Thyroid gland (tissue), 4 donors: Measurements from ENCODE around the gene RFX1. TPM values are rescaled to one million over a fixed set of nuclear protein-coding genes. Genes with fewer than 3 reads are reported as not detected.
"Not testable (repeated sequence)": the region's sequence is repeated elsewhere in the genome, so short reads cannot be mapped to it uniquely, and the experiment has no call there.

Experiments used
- DNase-seq, 2 donors: peaks; one replicate each; pipeline ENCODE4 v3.0.0-alpha.2; 2019
- H3K27ac ChIP-seq, 3 donors: fragments of 200-600 bp; sonication (generic); 1 replicate in 2 of 3; 2 replicates in 1 of 3; pipeline ENCODE4 v1.5.1; 2016 to 2019; ENCODE audit warnings: mild to moderate bottlenecking in 1 of 3, moderate library complexity in 1 of 3
- H3K27me3 ChIP-seq: fragments of 200-600 bp; sonication (generic); one replicate; pipeline ENCODE4 v1.5.1; 2019
- H3K36me3 ChIP-seq, 2 donors: fragments of 200-600 bp; sonication (generic); one replicate each; pipeline ENCODE4 v1.5.1; 2016 to 2019
- H3K4me1 ChIP-seq, 2 donors: fragments of 200-600 bp; sonication (generic); one replicate each; pipeline ENCODE4 v1.5.1; 2017 to 2019
- H3K4me3 ChIP-seq, 3 donors: fragments of 200-600 bp; sonication (generic); replicated peaks in 1 of 3; 1 replicate in 2 of 3; 2 replicates in 1 of 3; pipeline ENCODE4 v1.5.1; 2016; ENCODE audit warnings: mild to moderate bottlenecking in 1 of 3
- H3K9me3 ChIP-seq: fragments of 200-600 bp; sonication (generic); one replicate; pipeline ENCODE4 v1.5.1; 2017
- CTCF ChIP-seq, 6 experiments: fragments of 200-600 bp in 3 of 6; fragments of 450-650 bp in 3 of 6; sonication (generic) in 3 of 6; IDR thresholded peaks; one replicate each; pipeline ENCODE4 v1.5.1; 2016 to 2019; ENCODE audit warnings: antibody characterized with exemption in 6 of 6, mild to moderate bottlenecking in 2 of 6, inconsistent platforms in 1 of 6, moderate library complexity in 1 of 6
- POLR2A ChIP-seq, 2 donors: fragments of 450-650 bp; IDR thresholded peaks; one replicate each; pipeline ENCODE4 v1.6.1; 2017; ENCODE audit warnings: antibody characterized with exemption in 2 of 2, mild to moderate bottlenecking in 2 of 2, moderate library complexity in 1 of 2
- whole genome bisulfite sequencing, 2 donors: methylation state at CpG; one replicate each; pipeline ENCODE4 v1.1.5; 2017; 5-methylcytosine and 5-hydroxymethylcytosine counted together
- intact Hi-C: fragments of 100-400 bp; cut with DNase I; formaldehyde crosslinking; loops from one replicate; pipeline ENCODE4 v1.15.1; 2023
- total RNA-seq, 4 donors: library from RNA; depleted of rRNA; stranded (reverse); fragments of >200 nt; gene quantifications; one replicate each; pipeline ENCODE4 v1.2.3, GENCODE V29; 2016

RFX1 gene
- total RNA-seq, 4 donors from 2014 or later, result 4.8 to 9.1 (median 9.1) TPM

GRCh38 chr19:14048443-14049153, 42.5 kb upstream of the RFX1 start:
- intact Hi-C loops, result no loop called here
- DNase-seq, result peak; percentile 33 to 55
- no peak overlapping the region for H3K27ac ChIP-seq
- TF ChIP-seq POLR2A (IDR thresholded peaks at IDR 0.05) (no peak), CTCF (IDR thresholded peaks at IDR 0.05) (peak in 5 of 6 experiments; percentile 34 to 82 (median 51))
- no peak overlapping the region for H3K4me3 ChIP-seq
- H3K9me3 ChIP-seq, result no peaks in the 10 kb centered on the region
- H3K27me3 ChIP-seq, result no peaks in the 10 kb centered on the region
- 83 to 89% methylated on average over 8 of the region's 8 CpGs for WGBS, 2 donors
- peaks cover 5 to 11% of the 10 kb centered on the region in 2 donors for H3K4me1 ChIP-seq
- no peaks in the 10 kb centered on the region for H3K36me3 ChIP-seq

GRCh38 chr19:14047866-14048265, 41.7 kb upstream of the RFX1 start:
- intact Hi-C loops, H3K36me3 ChIP-seq, H3K4me3 ChIP-seq, DNase-seq, H3K27me3 ChIP-seq, H3K27ac ChIP-seq, H3K9me3 ChIP-seq: not testable (repeated sequence)
- peaks cover 5 to 15% of the 10 kb centered on the region in 2 donors for H3K4me1 ChIP-seq
- WGBS, 2 donors, result 97 to 98% methylated on average over 10 of the region's 10 CpGs

- H3K27ac ChIP-seq, H3K27me3 ChIP-seq, H3K4me3 ChIP-seq, intact Hi-C loops, DNase-seq, H3K36me3 ChIP-seq, H3K9me3 ChIP-seq: not testable (repeated sequence)
- H3K4me1 ChIP-seq, result peaks cover 5 to 18% of the 10 kb centered on the region in 2 donors
- TF ChIP-seq CTCF (IDR thresholded peaks at IDR 0.05), result peak in 5 of 6 experiments; percentile 9 to 56 (median 38)
- 62 to 72% methylated on average over 19 of the region's 19 CpGs for WGBS, 2 donors
Measured at GRCh38 chr19:14042659-14043608, 36.8 kb upstream of the RFX1 start.

- no peak for TF ChIP-seq CTCF (IDR thresholded peaks at IDR 0.05)
- TF ChIP-seq POLR2A (IDR thresholded peaks at IDR 0.05), result no peak
- no peaks in the 10 kb centered on the region for H3K27me3 ChIP-seq
- WGBS, 2 donors, result 95 to 98% methylated on average over 7 of the region's 7 CpGs
- H3K27ac ChIP-seq, result no peak overlapping the region
- no peak overlapping the region for H3K4me3 ChIP-seq
- no peaks in the 10 kb centered on the region for H3K36me3 ChIP-seq
- peaks cover 0 to 7% of the 10 kb centered on the region in 2 donors for H3K4me1 ChIP-seq
- no peaks in the 10 kb centered on the region for H3K9me3 ChIP-seq
- no peak for DNase-seq
- intact Hi-C loops, result no loop called here
Measured at GRCh38 chr19:14039181-14039580, 33.1 kb upstream of the RFX1 start.

- H3K4me1 ChIP-seq, result peaks cover 6 to 9% of the 10 kb centered on the region in 2 donors
- no peak overlapping the region for H3K27ac ChIP-seq
- intact Hi-C loops, result no loop called here
- WGBS, 2 donors, result 84 to 88% methylated on average over 7 of the region's 7 CpGs
- H3K9me3 ChIP-seq, result no peaks in the 10 kb centered on the region
- TF ChIP-seq POLR2A (IDR thresholded peaks at IDR 0.05) (no peak), CTCF (IDR thresholded peaks at IDR 0.05) (no peak)
- H3K36me3 ChIP-seq, result no peaks in the 10 kb centered on the region
- no peak overlapping the region for H3K4me3 ChIP-seq
- DNase-seq, result no peak
- no peaks in the 10 kb centered on the region for H3K27me3 ChIP-seq
Measured at GRCh38 chr19:14035706-14036105, 29.6 kb upstream of the RFX1 start.

- WGBS, 2 donors, result 89% methylated on average over 12 of the region's 12 CpGs
- H3K36me3 ChIP-seq, H3K4me1 ChIP-seq, H3K27ac ChIP-seq, H3K4me3 ChIP-seq, intact Hi-C loops, H3K27me3 ChIP-seq, DNase-seq, H3K9me3 ChIP-seq: not testable (repeated sequence)
Measured at GRCh38 chr19:14035159-14035558, 29.0 kb upstream of the RFX1 start.
